K562 (cell line): ENCODE results near the gene SIK3. TPM values are rescaled to one million over a fixed set of nuclear protein-coding genes. Genes with fewer than 3 reads are reported as not detected.

Source experiments
- ATF7 ChIP-seq: fragments of 450-650 bp; IDR thresholded peaks from 2 replicates; pipeline ENCODE4 v1.7.1; 2014; ENCODE audit warnings: mild to moderate bottlenecking, moderate library complexity
- BRCA1 ChIP-seq, 2 experiments: fragments of 450-650 bp in 1 of 2; sonication (generic) in 1 of 2; formaldehyde crosslinking in 1 of 2; IDR thresholded peaks; 2 replicates each; pipeline versions ENCODE4 v1.5.0 to v1.6.1; 2017 to 2020; ENCODE audit warnings: mild to moderate bottlenecking in 1 of 2, missing genetic modification reagents in 1 of 2
- CEBPZ ChIP-seq: fragments of 150-350 bp; IDR thresholded peaks from 2 replicates; pipeline ENCODE4 v1.6.1; 2014; ENCODE audit warnings: low read depth, mild to moderate bottlenecking, low read length, borderline replicate concordance
- CSDE1 ChIP-seq, 2 experiments: fragments of 450-650 bp; IDR thresholded peaks; 2 replicates each; pipeline ENCODE4 v1.6.1; 2016; ENCODE audit warnings: mild to moderate bottlenecking in 1 of 2
- E2F6 ChIP-seq, 2 experiments: IDR thresholded peaks; 2 replicates each; pipeline ENCODE4 v1.6.1; 2011; ENCODE audit warnings: borderline replicate concordance in 1 of 2, control low read depth in 1 of 2, low read depth in 1 of 2, low read length in 1 of 2, mild to moderate bottlenecking in 1 of 2, mixed read lengths in 1 of 2, moderate library complexity in 1 of 2; ENCODE audit not compliant: insufficient read depth in 1 of 2, insufficient read length in 1 of 2, poor library complexity in 1 of 2, severe bottlenecking in 1 of 2; ENCODE audit errors: extremely low read depth in 1 of 2
- ESRRA ChIP-seq: fragments of 450-650 bp; IDR thresholded peaks from 2 replicates; pipeline ENCODE4 v1.6.1; 2014; ENCODE audit warnings: low read depth, mild to moderate bottlenecking, moderate library complexity, borderline replicate concordance
- ETV1 ChIP-seq: fragments of 450-650 bp; conservative IDR thresholded peaks from 2 replicates; pipeline ENCODE4 v1.6.1; 2016; ENCODE audit warnings: missing genetic modification characterization, control low read depth, low read depth, missing compliant biosample characterization
- HDAC1 ChIP-seq, 2 experiments: fragments of 450-650 bp; IDR thresholded peaks; 2 replicates each; pipeline ENCODE4 v1.6.1; 2016 to 2017; ENCODE audit warnings: inconsistent platforms in 1 of 2, mild to moderate bottlenecking in 1 of 2, moderate library complexity in 1 of 2
- HOMEZ ChIP-seq: fragments of 250-450 bp; sonication (Bioruptor Pico); IDR thresholded peaks from 2 replicates; pipeline ENCODE4 v1.4.0; 2020; ENCODE audit warnings: mild to moderate bottlenecking, moderate library complexity
- KLF10 ChIP-seq: fragments of 250-450 bp; sonication (Bioruptor Pico); IDR thresholded peaks from 2 replicates; pipeline ENCODE4 v1.6.1; 2021; ENCODE audit warnings: matching md5 sums
- MAZ ChIP-seq, 2 experiments: fragments of 450-650 bp in 1 of 2; sonication (generic) in 1 of 2; formaldehyde crosslinking; IDR thresholded peaks in 1 of 2; conservative IDR thresholded peaks in 1 of 2; 2 replicates each; pipeline versions ENCODE4 v1.4.0 to v1.5.0; 2020; ENCODE audit warnings: mild to moderate bottlenecking in 1 of 2, missing genetic modification reagents in 1 of 2
- MXI1 ChIP-seq: IDR thresholded peaks from 2 replicates; pipeline ENCODE4 v1.6.1; 2011; ENCODE audit warnings: low read depth, mild to moderate bottlenecking, improper control_type of control experiment, low read length
- PHF20 ChIP-seq: fragments of 450-650 bp; IDR thresholded peaks from 2 replicates; pipeline ENCODE4 v1.6.1; 2018; ENCODE audit not compliant: partially characterized antibody
- PTBP1 ChIP-seq: fragments of 200-400 bp; formaldehyde crosslinking; IDR thresholded peaks from 2 replicates; pipeline ENCODE4 v1.6.1; 2017; ENCODE audit warnings: low read depth, low read length
- PTTG1 ChIP-seq: fragments of 450-650 bp; IDR thresholded peaks from 2 replicates; pipeline ENCODE4 v1.6.1; 2016; ENCODE audit warnings: low read depth, mild to moderate bottlenecking, missing genetic modification characterization, missing compliant biosample characterization
- RAD21 ChIP-seq, 2 experiments: fragments of 250-450 bp in 1 of 2; fragments of 450-650 bp in 1 of 2; sonication (Bioruptor Pico) in 1 of 2; formaldehyde crosslinking in 1 of 2; IDR thresholded peaks in 1 of 2; conservative IDR thresholded peaks in 1 of 2; 2 replicates each; pipeline versions ENCODE4 v1.4.0 to v1.8.0; 2020 to 2022; ENCODE audit warnings: mild to moderate bottlenecking in 2 of 2, moderate library complexity in 1 of 2
- RFX1 ChIP-seq: fragments of 450-650 bp; IDR thresholded peaks from 2 replicates; pipeline ENCODE4 v1.6.1; 2016; ENCODE audit warnings: mild to moderate bottlenecking, moderate library complexity
- TGIF2 ChIP-seq: sonication (generic); formaldehyde crosslinking; IDR thresholded peaks from 2 replicates; pipeline ENCODE4 v1.8.1; 2022; ENCODE audit warnings: mild to moderate bottlenecking, missing genetic modification reagents, moderate library complexity
- ZNF197 ChIP-seq: fragments of 200-800 bp; sonication (Bioruptor generic); IDR thresholded peaks from 2 replicates; pipeline ENCODE4 v1.6.1; 2016; ENCODE audit warnings: low read depth, missing genetic modification characterization, missing compliant biosample characterization
- ZNF717 ChIP-seq: fragments of 250-450 bp; sonication (Bioruptor Pico); IDR thresholded peaks from 2 replicates; pipeline ENCODE4 v1.5.0; 2021
- polyA plus RNA-seq, 8 experiments: library from polyadenylated mRNA; depleted of rRNA in 4 of 8; stranded (reverse) in 5 of 8; unstranded in 3 of 8; fragments of >200 nt; fragmentation: Nextera tagmentation in 2 of 8; fragmentation: Illumina TruSeq in 1 of 8; extraction: Ambion mirVana in 2 of 8; extraction: Trizol in 1 of 8; gene quantifications; 2 replicates each; pipeline versions ENCODE4 v1.2.1 to v1.2.3, GENCODE V29; 2011 to 2014; ENCODE audit warnings: inconsistent platforms in 1 of 8, missing spikeins in 1 of 8
- total RNA-seq, 7 experiments: library from RNA; depleted of rRNA in 6 of 7; stranded (reverse); fragments of >200 nt in 6 of 7; fragmentation: Illumina TruSeq in 2 of 7; extraction: Trizol in 2 of 7; gene quantifications; 2 replicates each; pipeline versions ENCODE4 v1.2.1 to v1.2.3, GENCODE V29; 2011 to 2021; ENCODE audit warnings: low replicate concordance in 1 of 7

The SIK3 gene
- total and polyA plus RNA-seq, 9 of the 15 experiments (the other 6 are each of a cell fraction or from before 2014, with no cell fraction given) = 1.6 to 21.6 (median 8.0) TPM

- TF ChIP-seq HDAC1 (IDR thresholded peaks at IDR 0.05) (peak in 1 of 2 experiments; percentile 11; a peak in 1 of 4 replicates), KLF10 (CRISPR knock-in tag) (no peak), HOMEZ (no peak), ATF7 (peak; percentile 91), CSDE1 (IDR thresholded peaks at IDR 0.05) (peak in 1 of 2 experiments; percentile 93; a peak in 2 of 4 replicates), RFX1 (peak; percentile 96), CEBPZ (no peak), RAD21 (CRISPR knock-in tag; conservative IDR thresholded peaks at IDR 0.05 in 1 of 2, IDR thresholded peaks at IDR 0.05 in 1 of 2) (peak; percentile 69 to 73), ZNF197 (CRISPR knock-in tag) (peak; percentile 68; the same call in 1 of the 2 replicates), PTTG1 (tag) (no peak), MAZ (CRISPR knock-in tag; conservative IDR thresholded peaks at IDR 0.05 in 1 of 2, IDR thresholded peaks at IDR 0.05 in 1 of 2) (peak; percentile 56 to 85; a peak in 3 of 4 replicates), MXI1 (peak; percentile 99), PHF20 (peak; percentile 51), ESRRA (peak; percentile 99), PTBP1 (no peak), ZNF717 (no peak), ETV1 (peak; percentile 38; the same call in 1 of the 2 replicates), BRCA1 (IDR thresholded peaks at IDR 0.05) (no peak), BRCA1 (CRISPR knock-in tag; IDR thresholded peaks at IDR 0.05) (no peak), E2F6 (IDR thresholded peaks at IDR 0.05; ENCODE audit: borderline replicate concordance in 1 of 2, extremely low read depth in 1 of 2, insufficient read depth in 1 of 2, insufficient read length in 1 of 2, low read depth in 1 of 2, low read length in 1 of 2, poor library complexity in 1 of 2, severe bottlenecking in 1 of 2) (peak; percentile 87 to 88), TGIF2 (CRISPR knock-in tag) (no peak)
Observed at GRCh38 chr11:117098269-117099232, at the start of gene SIK3 (continued).
